RWPE1 (cell line): Measurements from ENCODE around the gene COX4I1.

ENCODE experiments used
- CTCF ChIA-PET: fragments of 350-600 bp; sonication (Branson Sonifier 250); formaldehyde crosslinking; extraction: SDS; loops from one replicate; lab custom pipeline; 2021; lab: Yijun Ruan, JAX
- POLR2A ChIA-PET: fragments of 400-600 bp; formaldehyde crosslinking; extraction: SDS; loops from one replicate; lab custom pipeline; 2020; ENCODE audit warnings: antibody characterized with exemption; ENCODE audit not compliant: low non-redundant PET; lab: Yijun Ruan, JAX
- DNase-seq: peaks from one replicate; pipeline ENCODE4 v3.0.0; 2012; ENCODE audit warnings: low spot score
- H3K27ac ChIP-seq: fragments of 450-650 bp; 2 replicates; pipeline ENCODE4 v1.5.1; 2017
- TF ChIP-seq, protein P1 (sequence below): fragments of 450-650 bp; conservative IDR thresholded peaks from 2 replicates; pipeline ENCODE4 v1.5.1; 2017; ENCODE audit warnings: low read depth, mild to moderate bottlenecking

Gene COX4I1

GRCh38 chr16:85789773-85790172 is 9.7 kb upstream of the COX4I1 start:
- DNase-seq: no peak
- H3K27ac ChIP-seq: no peak overlapping the region
- ChIA-PET POLR2A (interaction anchor here (0.7 kb wide), 1 partner anchor 226 kb away, joined by 5 read pairs; no protein-coding TSS in a partner anchor), CTCF (no interaction called here)
- TF ChIP-seq, protein P1, sequence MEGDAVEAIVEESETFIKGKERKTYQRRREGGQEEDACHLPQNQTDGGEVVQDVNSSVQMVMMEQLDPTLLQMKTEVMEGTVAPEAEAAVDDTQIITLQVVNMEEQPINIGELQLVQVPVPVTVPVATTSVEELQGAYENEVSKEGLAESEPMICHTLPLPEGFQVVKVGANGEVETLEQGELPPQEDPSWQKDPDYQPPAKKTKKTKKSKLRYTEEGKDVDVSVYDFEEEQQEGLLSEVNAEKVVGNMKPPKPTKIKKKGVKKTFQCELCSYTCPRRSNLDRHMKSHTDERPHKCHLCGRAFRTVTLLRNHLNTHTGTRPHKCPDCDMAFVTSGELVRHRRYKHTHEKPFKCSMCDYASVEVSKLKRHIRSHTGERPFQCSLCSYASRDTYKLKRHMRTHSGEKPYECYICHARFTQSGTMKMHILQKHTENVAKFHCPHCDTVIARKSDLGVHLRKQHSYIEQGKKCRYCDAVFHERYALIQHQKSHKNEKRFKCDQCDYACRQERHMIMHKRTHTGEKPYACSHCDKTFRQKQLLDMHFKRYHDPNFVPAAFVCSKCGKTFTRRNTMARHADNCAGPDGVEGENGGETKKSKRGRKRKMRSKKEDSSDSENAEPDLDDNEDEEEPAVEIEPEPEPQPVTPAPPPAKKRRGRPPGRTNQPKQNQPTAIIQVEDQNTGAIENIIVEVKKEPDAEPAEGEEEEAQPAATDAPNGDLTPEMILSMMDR: no peak

- H3K27ac ChIP-seq: no peak overlapping the region
- DNase-seq: no peak
- POLR2A ChIA-PET: no interaction called here
- TF ChIP-seq, protein P1: no peak
- CTCF ChIA-PET: interaction anchor here (0.6 to 1.4 kb wide), 3 partner anchors 28 to 806 kb away, joined by 3 to 6 read pairs (median 3); no protein-coding TSS in a partner anchor
Measured at GRCh38 chr16:85793662-85794298, 5.7 kb upstream of the COX4I1 start.

- POLR2A ChIA-PET: no interaction called here
- TF ChIP-seq, protein P1: no peak
- DNase-seq: no peak
- CTCF ChIA-PET: no interaction called here
- peak overlapping the region; percentile 36; the same call in 1 of the 2 replicates for H3K27ac ChIP-seq
Measured at GRCh38 chr16:85794696-85795095, 4.8 kb upstream of the COX4I1 start.

GRCh38 chr16:85796152-85796551 is 3.3 kb upstream of the COX4I1 start:
- TF ChIP-seq, protein P1: no peak
- DNase-seq: no peak
- ChIA-PET POLR2A (no interaction called here), CTCF (no interaction called here)
- H3K27ac ChIP-seq: no peak overlapping the region

GRCh38 chr16:85796599-85796998 is 2.9 kb upstream of the COX4I1 start:
- H3K27ac ChIP-seq: no peak overlapping the region
- ChIA-PET CTCF (interaction anchor here (0.9 kb wide), 1 partner anchor 37 kb away, joined by 3 read pairs; no protein-coding TSS in a partner anchor), POLR2A (no interaction called here)
- TF ChIP-seq, protein P1: no peak
- DNase-seq: no peak

- peak overlapping the region; percentile 86 for H3K27ac ChIP-seq
Measured at GRCh38 chr16:85798283-85798776, 1.2 kb upstream of the COX4I1 start.

More at GRCh38 chr16:85798283-85798776, 1.2 kb upstream of the COX4I1 start:
- peak; percentile 36 for DNase-seq
- ChIA-PET CTCF (no interaction called here), POLR2A (no interaction called here)
- TF ChIP-seq, protein P1: no peak
